ENCODE data around the gene NMU. TPM values are rescaled to one million over a fixed set of nuclear protein-coding genes. Genes with fewer than 3 reads are reported as not detected.

The NMU gene
- total and polyA plus RNA-seq, 10 of the 15 experiments (the other 5 are each of a cell fraction or from before 2014, with no cell fraction given) = 0.33 TPM; not detected in 9

DNA sequence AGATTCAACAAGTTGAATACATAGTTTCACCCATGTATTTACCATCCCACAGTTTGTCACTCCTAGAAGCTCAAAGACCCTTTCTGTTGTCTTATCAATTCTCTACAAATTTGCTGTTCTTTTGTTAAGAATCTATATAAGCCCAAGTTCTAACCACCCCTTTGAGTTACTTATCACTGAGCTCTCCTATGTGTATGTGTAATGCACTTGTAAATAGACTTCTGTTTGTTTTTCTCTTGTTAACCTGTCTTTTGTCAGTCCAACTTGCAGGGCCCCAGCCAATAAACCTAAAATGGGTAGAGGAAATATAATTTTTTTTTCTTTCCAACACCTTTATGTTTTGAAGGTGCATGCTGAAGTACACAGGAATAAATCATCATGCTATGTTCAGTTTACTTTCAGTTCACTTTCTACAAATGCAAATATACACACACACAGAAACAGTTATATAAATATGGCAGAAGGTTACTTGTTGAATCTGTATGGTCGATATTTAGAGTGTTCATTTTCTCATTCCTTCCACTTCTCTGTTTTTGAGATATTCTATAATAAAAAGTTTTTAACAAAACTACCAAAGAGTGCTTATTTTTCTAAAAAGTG is 67.1 kb downstream of the NMU start:
- Histone ChIP-seq H3K27me3 (replicated peaks in 1 of 2; ENCODE audit: control insufficient read depth in 2 of 2, insufficient read depth in 2 of 2, low read length in 1 of 2) (no peaks in the 10 kb centered on the region), H3K36me3 (ENCODE audit: control insufficient read depth in 2 of 2, insufficient read depth in 2 of 2, low read length in 1 of 2) (no peaks in the 10 kb centered on the region), H3K4me2 (ENCODE audit: control insufficient read depth, insufficient read depth) (peak overlapping the region; percentile 48; the same call in 1 of the 2 replicates), H3K9ac (ENCODE audit: control insufficient read depth, insufficient read depth, low read length) (no peak overlapping the region), H3K4me1 (ENCODE audit: control insufficient read depth, insufficient read depth, low read length) (0 out of 2 replicates have a peak, but pooled peaks cover 3% of the 10 kb centered on the region), H2AFZ (ENCODE audit: control insufficient read depth, low read depth, low read length) (no peak overlapping the region), H3K27ac (ENCODE audit: control insufficient read depth, insufficient read depth) (no peak overlapping the region), H3K79me2 (ENCODE audit: control insufficient read depth, insufficient read depth, low read length) (no peaks in the 10 kb centered on the region), H4K20me1 (ENCODE audit: control insufficient read depth, insufficient read depth) (no peaks in the 10 kb centered on the region), H3K4me3 (no peak overlapping the region), H3K9me3 (replicated peaks; ENCODE audit: control insufficient read depth, insufficient read depth, low read length) (no peaks in the 10 kb centered on the region)
- in situ Hi-C loops (cut with MboI) (loop anchor here (25.0 kb wide), 1 partner anchor 1257 kb away; no protein-coding TSS in a partner anchor), intact Hi-C loops (cut with micrococcal nuclease; ENCODE audit: unreplicated experiment) (no loop called here)
- ChIA-PET POLR2A (no interaction called here), SMC1A (ENCODE audit: uncharacterized antibody, unreplicated experiment) (interaction anchor here (1.2 kb wide), 1 partner anchor 48 kb away, joined by 4 read pairs; no protein-coding TSS in a partner anchor), CTCF (no interaction called here), RAD21 (ENCODE audit: unreplicated experiment) (no interaction called here)
- TF ChIP-seq FOXM1 (IDR thresholded peaks at IDR 0.05; ENCODE audit: low read depth, low read length) = no peak
- peak; percentile 66 for ATAC-seq
- BruUV-seq (replicated peaks) = no TSS peak
- no peak for FAIRE-seq
- DNase-seq (ENCODE audit: low read depth, low spot score) = no peak
- 0% methylated on average over 1 of the region's 1 CpG for WGBS (ENCODE audit: insufficient coverage, insufficient replicate concordance, low lambda C conversion rate, missing lambda C conversion rate)

DNA sequence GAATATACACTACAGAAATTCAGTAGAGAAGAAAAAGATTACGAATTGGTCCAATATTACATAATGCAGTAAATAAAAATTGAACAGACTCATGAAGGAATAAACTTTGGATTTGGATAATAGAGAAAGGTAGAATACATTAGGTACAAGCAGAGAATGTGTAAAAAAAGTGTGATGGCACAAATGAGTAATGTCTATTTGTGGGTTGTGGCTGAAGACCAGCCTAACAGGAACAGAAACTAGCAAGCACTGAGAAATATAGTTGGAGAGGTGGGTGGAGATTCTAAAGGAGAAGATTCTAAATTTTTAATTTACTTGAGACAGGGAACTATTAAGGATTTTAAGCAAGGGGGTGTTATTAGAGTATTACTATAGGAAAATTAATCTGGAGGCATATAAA is 74.2 kb downstream of the NMU start:
- BruUV-seq (replicated peaks) = no TSS peak
- H3K36me3 ChIP-seq (ENCODE audit: control insufficient read depth in 2 of 2, insufficient read depth in 2 of 2, low read length in 1 of 2) = no peaks in the 10 kb centered on the region
- intact Hi-C loops (cut with micrococcal nuclease; ENCODE audit: unreplicated experiment) = no loop called here
- SMC1A ChIA-PET (ENCODE audit: uncharacterized antibody, unreplicated experiment) = interaction anchor here (1.0 to 1.6 kb wide), 3 partner anchors 10 to 216 kb away, joined by 3 to 4 read pairs (median 3); partner anchors contain the start of gene SRD5A3
- no peak overlapping the region for H2AFZ ChIP-seq (ENCODE audit: control insufficient read depth, low read depth, low read length)
- no peak overlapping the region for H3K9ac ChIP-seq (ENCODE audit: control insufficient read depth, insufficient read depth, low read length)
- WGBS (ENCODE audit: insufficient coverage, insufficient replicate concordance, low lambda C conversion rate, missing lambda C conversion rate) = 25% methylated on average over 1 of the region's 1 CpG
- in situ Hi-C loops (cut with MboI) = loop anchor here (25.0 kb wide), 1 partner anchor 1250 kb away; no protein-coding TSS in a partner anchor
- H3K79me2 ChIP-seq (ENCODE audit: control insufficient read depth, insufficient read depth, low read length) = no peaks in the 10 kb centered on the region
- peak overlapping the region; percentile 67; the same call in 1 of the 2 replicates for H3K4me2 ChIP-seq (ENCODE audit: control insufficient read depth, insufficient read depth)
- no peaks in the 10 kb centered on the region for H4K20me1 ChIP-seq (ENCODE audit: control insufficient read depth, insufficient read depth)
- peaks cover 9% of the 10 kb centered on the region; the same call in 1 of the 2 replicates for H3K4me1 ChIP-seq (ENCODE audit: control insufficient read depth, insufficient read depth, low read length)
- CTCF ChIA-PET = interaction anchor here (0.7 to 1.3 kb wide), 3 partner anchors 10 to 217 kb away, joined by 3 to 5 read pairs (median 4); no protein-coding TSS in a partner anchor
- DNase-seq (ENCODE audit: low read depth, low spot score) = no peak
- no peak overlapping the region for H3K27ac ChIP-seq (ENCODE audit: control insufficient read depth, insufficient read depth)
- RAD21 ChIA-PET (ENCODE audit: unreplicated experiment) = no interaction called here
- no peaks in the 10 kb centered on the region for H3K9me3 ChIP-seq (replicated peaks; ENCODE audit: control insufficient read depth, insufficient read depth, low read length)
- no peak overlapping the region for H3K4me3 ChIP-seq
- no peaks in the 10 kb centered on the region for H3K27me3 ChIP-seq (replicated peaks in 1 of 2; ENCODE audit: control insufficient read depth in 2 of 2, insufficient read depth in 2 of 2, low read length in 1 of 2)
- POLR2A ChIA-PET = no interaction called here
- peak; percentile 93 for FAIRE-seq
- ATAC-seq = peak; percentile 100
- TF ChIP-seq, protein P1, sequence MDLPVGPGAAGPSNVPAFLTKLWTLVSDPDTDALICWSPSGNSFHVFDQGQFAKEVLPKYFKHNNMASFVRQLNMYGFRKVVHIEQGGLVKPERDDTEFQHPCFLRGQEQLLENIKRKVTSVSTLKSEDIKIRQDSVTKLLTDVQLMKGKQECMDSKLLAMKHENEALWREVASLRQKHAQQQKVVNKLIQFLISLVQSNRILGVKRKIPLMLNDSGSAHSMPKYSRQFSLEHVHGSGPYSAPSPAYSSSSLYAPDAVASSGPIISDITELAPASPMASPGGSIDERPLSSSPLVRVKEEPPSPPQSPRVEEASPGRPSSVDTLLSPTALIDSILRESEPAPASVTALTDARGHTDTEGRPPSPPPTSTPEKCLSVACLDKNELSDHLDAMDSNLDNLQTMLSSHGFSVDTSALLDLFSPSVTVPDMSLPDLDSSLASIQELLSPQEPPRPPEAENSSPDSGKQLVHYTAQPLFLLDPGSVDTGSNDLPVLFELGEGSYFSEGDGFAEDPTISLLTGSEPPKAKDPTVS (IDR thresholded peaks at IDR 0.05; ENCODE audit: low read depth, low read length) = no peak
- TF ChIP-seq, protein P2, sequence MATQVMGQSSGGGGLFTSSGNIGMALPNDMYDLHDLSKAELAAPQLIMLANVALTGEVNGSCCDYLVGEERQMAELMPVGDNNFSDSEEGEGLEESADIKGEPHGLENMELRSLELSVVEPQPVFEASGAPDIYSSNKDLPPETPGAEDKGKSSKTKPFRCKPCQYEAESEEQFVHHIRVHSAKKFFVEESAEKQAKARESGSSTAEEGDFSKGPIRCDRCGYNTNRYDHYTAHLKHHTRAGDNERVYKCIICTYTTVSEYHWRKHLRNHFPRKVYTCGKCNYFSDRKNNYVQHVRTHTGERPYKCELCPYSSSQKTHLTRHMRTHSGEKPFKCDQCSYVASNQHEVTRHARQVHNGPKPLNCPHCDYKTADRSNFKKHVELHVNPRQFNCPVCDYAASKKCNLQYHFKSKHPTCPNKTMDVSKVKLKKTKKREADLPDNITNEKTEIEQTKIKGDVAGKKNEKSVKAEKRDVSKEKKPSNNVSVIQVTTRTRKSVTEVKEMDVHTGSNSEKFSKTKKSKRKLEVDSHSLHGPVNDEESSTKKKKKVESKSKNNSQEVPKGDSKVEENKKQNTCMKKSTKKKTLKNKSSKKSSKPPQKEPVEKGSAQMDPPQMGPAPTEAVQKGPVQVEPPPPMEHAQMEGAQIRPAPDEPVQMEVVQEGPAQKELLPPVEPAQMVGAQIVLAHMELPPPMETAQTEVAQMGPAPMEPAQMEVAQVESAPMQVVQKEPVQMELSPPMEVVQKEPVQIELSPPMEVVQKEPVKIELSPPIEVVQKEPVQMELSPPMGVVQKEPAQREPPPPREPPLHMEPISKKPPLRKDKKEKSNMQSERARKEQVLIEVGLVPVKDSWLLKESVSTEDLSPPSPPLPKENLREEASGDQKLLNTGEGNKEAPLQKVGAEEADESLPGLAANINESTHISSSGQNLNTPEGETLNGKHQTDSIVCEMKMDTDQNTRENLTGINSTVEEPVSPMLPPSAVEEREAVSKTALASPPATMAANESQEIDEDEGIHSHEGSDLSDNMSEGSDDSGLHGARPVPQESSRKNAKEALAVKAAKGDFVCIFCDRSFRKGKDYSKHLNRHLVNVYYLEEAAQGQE (IDR thresholded peaks at IDR 0.05; ENCODE audit: low read depth, low read length) = no peak
- no peak for TF ChIP-seq SRF (IDR thresholded peaks at IDR 0.05; ENCODE audit: low read depth in 2 of 2, low read length in 2 of 2)
- peak; percentile 87 for TF ChIP-seq BMI1 (IDR thresholded peaks at IDR 0.05; ENCODE audit: borderline replicate concordance)
- no peak for TF ChIP-seq YY1 (IDR thresholded peaks at IDR 0.05; ENCODE audit: low read depth, low read length)
- no peak for TF ChIP-seq SUZ12 (IDR thresholded peaks at IDR 0.05; ENCODE audit: unreplicated experiment)

Data from GM12878 (cell line).